GM21576 (cell line): ENCODE results near the gene RPL13.
"Not testable (repeated sequence)": the region's sequence is repeated elsewhere in the genome, so short reads cannot be mapped to it uniquely, and the experiment has no call there.

Source experiments
- ATAC-seq: cut with Tn5 transposase; IDR thresholded peaks from one replicate; pipeline ENCODE4 v1.9.1; 2021; ENCODE audit warnings: mild to moderate bottlenecking, moderate library complexity; ENCODE audit not compliant: unreplicated experiment

Gene RPL13

GRCh38 chr16:89561884-89562599 is 1.6 kb downstream of the RPL13 start:
- no peak for ATAC-seq

- no peak for ATAC-seq
Observed at GRCh38 chr16:89562939-89563338, 2.5 kb downstream of the RPL13 start.

GRCh38 chr16:89563639-89564392 is 3.3 kb downstream of the RPL13 start:
- ATAC-seq: no peak

- ATAC-seq: no peak
Observed at GRCh38 chr16:89564476-89565255, 4.2 kb downstream of the RPL13 start.

- ATAC-seq: no peak
Observed at GRCh38 chr16:89565256-89565505, 4.7 kb downstream of the RPL13 start.

GRCh38 chr16:89565506-89566372 is 5.3 kb downstream of the RPL13 start:
- no peak for ATAC-seq

- ATAC-seq: no peak
Observed at GRCh38 chr16:89567656-89568594, 7.4 kb downstream of the RPL13 start.

- no peak for ATAC-seq
Observed at GRCh38 chr16:89569506-89570341, 9.2 kb downstream of the RPL13 start.

- ATAC-seq: no peak
Observed at GRCh38 chr16:89570342-89570923, 10.0 kb downstream of the RPL13 start.

- ATAC-seq: not testable (repeated sequence)
Observed at GRCh38 chr16:89570983-89571598, 10.6 kb downstream of the RPL13 start.

GRCh38 chr16:89571636-89572035 is 11.2 kb downstream of the RPL13 start:
- ATAC-seq: no peak

GRCh38 chr16:89572073-89572484 is 11.6 kb downstream of the RPL13 start:
- no peak for ATAC-seq

GRCh38 chr16:89572485-89573205 is 12.2 kb downstream of the RPL13 start:
- ATAC-seq: no peak

- ATAC-seq: no peak
Observed at GRCh38 chr16:89573826-89574680, 13.6 kb downstream of the RPL13 start.

- ATAC-seq: no peak
Observed at GRCh38 chr16:89574681-89575246, 14.3 kb downstream of the RPL13 start.
